A549 treated with ZK216348 at 1 μM for 4 hours (cell line): ENCODE results near the gene EPYC. TPM values are rescaled to one million over a fixed set of nuclear protein-coding genes. Genes with fewer than 3 reads are reported as not detected.

Experiments used
- total RNA-seq: library from RNA; stranded (reverse); fragments of 200-300 nt; extraction: Qiagen RNA extraction; gene quantifications from 5 replicates; pipeline ENCODE4 v1.2.3, GENCODE V29; 2022; ENCODE audit warnings: low read depth

EPYC gene, protein sequence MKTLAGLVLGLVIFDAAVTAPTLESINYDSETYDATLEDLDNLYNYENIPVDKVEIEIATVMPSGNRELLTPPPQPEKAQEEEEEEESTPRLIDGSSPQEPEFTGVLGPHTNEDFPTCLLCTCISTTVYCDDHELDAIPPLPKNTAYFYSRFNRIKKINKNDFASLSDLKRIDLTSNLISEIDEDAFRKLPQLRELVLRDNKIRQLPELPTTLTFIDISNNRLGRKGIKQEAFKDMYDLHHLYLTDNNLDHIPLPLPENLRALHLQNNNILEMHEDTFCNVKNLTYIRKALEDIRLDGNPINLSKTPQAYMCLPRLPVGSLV
- total RNA-seq = not detected in 5 replicates

GRCh38 chr12:91004872-91005271 lies at the start of gene EPYC:
TSS of gene EPYC (minus strand) at chr12:91004972. CDS start at chr12:91002565, 2,407 bp downstream.

GRCh38 chr12:90954921-90955320 lies 49.9 kb downstream of the EPYC start, which contains the start of gene CCER1:
TSS of gene CCER1 (minus strand) at chr12:90955176. CDS start at chr12:90954742, 434 bp downstream.

Other genes starting within 250 kb of the EPYC start
- not detected in 5 replicates for gene CCER1, start 49.8 kb downstream of the EPYC start, total RNA-seq
- gene KERA, start 53.1 kb upstream of the EPYC start, total RNA-seq = not detected in 5 replicates
- 0.12 to 0.69 TPM (median 0.19 TPM) in 4 of 5 replicates, not detected in the other for gene LUM, start 106.5 kb upstream of the EPYC start, total RNA-seq
- not detected in 5 replicates for gene DCN, start 177.8 kb upstream of the EPYC start, total RNA-seq